Measurements from ENCODE around the gene ARID3A.

DNA sequence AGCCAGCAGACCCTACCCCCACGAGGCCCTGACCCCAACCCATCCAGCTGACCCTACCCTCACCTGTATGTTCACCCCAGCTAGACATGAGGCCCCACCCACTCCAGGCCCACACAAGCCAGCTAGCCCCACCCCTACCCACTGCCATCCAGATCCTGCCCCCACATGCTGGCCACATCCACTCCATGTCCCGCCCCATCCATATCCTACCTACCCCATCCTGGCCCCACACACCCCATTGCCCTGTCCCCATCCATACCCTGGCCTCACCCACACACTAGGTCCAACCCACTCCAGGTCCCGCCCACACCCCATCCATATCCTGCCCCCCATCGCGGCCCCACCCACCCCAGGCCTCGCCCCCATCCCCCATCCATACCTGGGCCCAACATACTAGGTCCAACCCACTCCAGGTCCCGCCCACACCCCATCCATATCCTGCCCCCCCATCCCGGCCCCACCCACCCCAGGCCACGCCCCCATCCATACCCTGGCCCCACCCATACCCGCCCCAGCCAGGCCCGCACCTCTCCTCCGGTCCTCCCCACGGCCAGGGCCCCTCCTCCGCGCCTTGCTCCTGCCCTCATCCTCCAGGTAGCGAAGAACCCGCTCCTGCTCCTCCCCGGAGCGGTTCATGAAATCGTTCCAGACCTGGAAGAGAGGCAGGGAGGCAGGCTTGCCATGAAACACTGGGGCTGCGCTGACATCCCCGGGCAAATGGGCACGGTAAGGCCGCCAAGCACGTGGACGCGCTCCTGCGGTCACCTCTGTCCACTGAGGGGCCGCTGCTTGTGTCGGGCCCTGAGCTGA is 25.3 kb upstream of the ARID3A start:
- TF ChIP-seq POLR2A (IDR thresholded peaks at IDR 0.05; ENCODE audit: low read depth, low read length) = no peak
- no peak for TF ChIP-seq SPI1 (IDR thresholded peaks at IDR 0.05; ENCODE audit: low read depth, low read length)
- TF ChIP-seq POLR2AphosphoS5 (IDR thresholded peaks at IDR 0.05; ENCODE audit: low read depth, low read length) = no peak
